ENCODE results near the gene TCEANC2.
A peak's percentile ranks its signal among the peaks of the same experiment; 100 is the strongest.

TCEANC2 gene

GRCh38 chr1:54124906-54125305 is 71.5 kb downstream of the TCEANC2 start:
- no peak overlapping the region for H2AFZ ChIP-seq (ENCODE audit: low read length, unreplicated experiment)
- H3K4me3 ChIP-seq (ENCODE audit: low read depth, low read length): no peak overlapping the region
- no peaks in the 10 kb centered on the region for H3K79me2 ChIP-seq (ENCODE audit: control insufficient read depth, insufficient read depth, low read length, unreplicated experiment)
- H3K36me3 ChIP-seq (ENCODE audit: insufficient read depth, low read length): no peaks in the 10 kb centered on the region
- H3K27ac ChIP-seq (ENCODE audit: low read depth, low read length): no peak overlapping the region
- H3K27me3 ChIP-seq (ENCODE audit: insufficient read depth, low read length): no peaks in the 10 kb centered on the region
- no peaks in the 10 kb centered on the region for H3K4me1 ChIP-seq (ENCODE audit: control insufficient read depth, insufficient read depth, low read length, unreplicated experiment)

DNA sequence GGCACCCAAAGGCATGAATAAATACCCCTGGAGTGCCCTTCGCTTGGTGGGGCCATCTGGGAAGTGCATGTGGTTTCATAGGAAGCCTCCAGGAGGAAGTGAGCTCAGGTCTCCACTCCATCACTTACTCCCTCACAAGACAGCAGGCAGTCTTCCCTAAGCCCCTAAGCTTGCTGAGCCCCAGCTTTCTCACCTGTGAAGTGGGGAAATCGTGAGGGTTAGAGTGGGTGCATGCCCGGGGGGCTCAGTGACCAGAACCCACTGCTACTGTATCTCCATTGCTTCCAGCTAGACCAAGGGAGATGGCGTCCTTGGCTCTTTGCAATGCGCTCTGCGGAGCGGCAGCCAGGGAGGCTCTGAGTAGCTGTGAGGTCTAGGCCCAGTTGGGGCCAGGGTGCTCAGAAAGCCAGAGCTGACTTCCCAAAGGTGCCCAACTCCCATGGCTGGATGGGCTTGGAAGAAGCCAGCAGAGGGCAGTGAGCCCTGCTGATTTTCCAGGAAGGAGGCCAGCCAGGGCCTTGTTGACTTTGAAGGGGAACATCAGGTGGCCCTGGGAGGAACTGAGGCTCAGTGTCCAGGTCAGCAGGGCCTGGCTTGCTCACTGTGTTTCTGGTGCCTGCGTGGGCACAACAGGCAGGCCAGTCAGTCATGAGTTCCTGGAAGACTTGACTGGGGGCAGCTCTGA is 72.1 kb downstream of the TCEANC2 start:
- Histone ChIP-seq H3K27ac (ENCODE audit: low read depth, low read length) (no peak overlapping the region), H3K4me1 (ENCODE audit: control insufficient read depth, insufficient read depth, low read length, unreplicated experiment) (no peaks in the 10 kb centered on the region), H3K79me2 (ENCODE audit: control insufficient read depth, insufficient read depth, low read length, unreplicated experiment) (no peaks in the 10 kb centered on the region), H3K27me3 (ENCODE audit: insufficient read depth, low read length) (no peaks in the 10 kb centered on the region), H2AFZ (ENCODE audit: low read length, unreplicated experiment) (no peak overlapping the region), H3K4me3 (ENCODE audit: low read depth, low read length) (no peak overlapping the region), H3K36me3 (ENCODE audit: insufficient read depth, low read length) (no peaks in the 10 kb centered on the region)

- Histone ChIP-seq H3K4me1 (ENCODE audit: control insufficient read depth, insufficient read depth, low read length, unreplicated experiment) (no peaks in the 10 kb centered on the region), H2AFZ (ENCODE audit: low read length, unreplicated experiment) (no peak overlapping the region), H3K79me2 (ENCODE audit: control insufficient read depth, insufficient read depth, low read length, unreplicated experiment) (no peaks in the 10 kb centered on the region), H3K27me3 (ENCODE audit: insufficient read depth, low read length) (no peaks in the 10 kb centered on the region), H3K27ac (ENCODE audit: low read depth, low read length) (no peak overlapping the region), H3K36me3 (ENCODE audit: insufficient read depth, low read length) (no peaks in the 10 kb centered on the region), H3K4me3 (ENCODE audit: low read depth, low read length) (no peak overlapping the region)
Observed at GRCh38 chr1:54126271-54126815, 72.9 kb downstream of the TCEANC2 start.

DNA sequence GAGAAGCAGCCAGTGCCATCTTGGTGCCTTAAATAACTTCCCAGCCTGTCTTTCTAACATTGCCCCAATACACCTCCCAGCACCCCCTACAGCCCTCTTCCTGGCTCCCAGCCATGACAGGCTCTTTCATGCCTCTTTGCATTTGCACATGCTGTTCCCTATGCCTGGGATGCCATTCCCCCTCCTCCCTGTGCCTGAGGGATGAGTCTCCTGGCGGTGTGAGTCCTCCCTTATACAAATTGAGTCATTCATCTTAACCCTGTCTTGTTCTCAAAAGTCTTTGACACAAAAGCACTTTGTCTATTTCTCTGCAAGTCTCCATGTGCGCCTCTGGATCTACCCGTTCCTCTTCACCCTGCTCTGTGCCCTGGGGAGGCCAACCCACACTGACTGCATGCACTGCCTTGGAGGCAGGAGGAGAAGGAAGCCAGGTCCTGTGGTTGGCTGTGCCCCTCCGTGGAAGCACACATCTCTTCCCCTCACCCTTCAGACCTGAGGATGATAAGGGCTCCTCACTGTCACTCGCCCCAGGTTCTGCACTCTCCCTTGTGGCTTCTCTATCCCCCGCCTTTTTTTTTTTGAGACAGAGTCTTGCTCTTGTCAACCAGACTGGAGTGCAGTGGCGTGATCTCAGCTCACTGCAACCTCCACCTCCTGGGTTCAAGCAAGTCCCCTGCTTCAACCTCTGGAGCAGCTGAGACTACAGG is 74.3 kb downstream of the TCEANC2 start:
- H3K36me3 ChIP-seq (ENCODE audit: insufficient read depth, low read length): no peaks in the 10 kb centered on the region
- H3K4me3 ChIP-seq (ENCODE audit: low read depth, low read length): no peak overlapping the region
- H3K27ac ChIP-seq (ENCODE audit: low read depth, low read length): no peak overlapping the region
- no peaks in the 10 kb centered on the region for H3K4me1 ChIP-seq (ENCODE audit: control insufficient read depth, insufficient read depth, low read length, unreplicated experiment)
- no peak overlapping the region for H2AFZ ChIP-seq (ENCODE audit: low read length, unreplicated experiment)
- no peaks in the 10 kb centered on the region for H3K27me3 ChIP-seq (ENCODE audit: insufficient read depth, low read length)
- no peaks in the 10 kb centered on the region for H3K79me2 ChIP-seq (ENCODE audit: control insufficient read depth, insufficient read depth, low read length, unreplicated experiment)

- Histone ChIP-seq H3K4me3 (ENCODE audit: low read depth, low read length) (no peak overlapping the region), H3K27me3 (ENCODE audit: insufficient read depth, low read length) (no peaks in the 10 kb centered on the region), H3K79me2 (ENCODE audit: control insufficient read depth, insufficient read depth, low read length, unreplicated experiment) (no peaks in the 10 kb centered on the region)
Observed at GRCh38 chr1:54129858-54130257, 76.5 kb downstream of the TCEANC2 start.

DNA sequence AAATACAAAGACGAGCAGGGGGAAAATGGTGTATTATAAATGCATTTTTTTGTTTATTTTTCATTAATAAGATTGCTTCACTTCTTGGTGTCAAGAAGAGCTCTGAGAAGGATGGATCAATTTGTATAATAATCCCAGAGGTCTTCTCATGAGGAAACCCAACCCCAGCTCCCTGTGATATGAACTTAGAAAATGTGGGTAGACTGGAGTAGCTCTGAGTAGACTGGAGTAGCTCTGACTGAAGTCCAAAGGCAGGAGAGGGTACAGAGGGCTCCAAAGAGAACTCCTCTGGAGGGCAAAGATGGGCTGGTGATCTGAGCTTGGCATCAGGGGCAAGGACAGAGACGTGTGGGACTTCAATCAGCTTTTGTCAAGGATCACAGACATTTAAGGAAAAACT is 78.0 kb downstream of the TCEANC2 start:
- Histone ChIP-seq H3K4me1 (ENCODE audit: control insufficient read depth, insufficient read depth, low read length, unreplicated experiment) (peaks cover 14% of the 10 kb centered on the region), H2AFZ (ENCODE audit: low read length, unreplicated experiment) (no peak overlapping the region), H3K4me3 (ENCODE audit: low read depth, low read length) (no peak overlapping the region), H3K79me2 (ENCODE audit: control insufficient read depth, insufficient read depth, low read length, unreplicated experiment) (no peaks in the 10 kb centered on the region), H3K27ac (ENCODE audit: low read depth, low read length) (no peak overlapping the region), H3K36me3 (ENCODE audit: insufficient read depth, low read length) (no peaks in the 10 kb centered on the region), H3K27me3 (ENCODE audit: insufficient read depth, low read length) (no peaks in the 10 kb centered on the region)

More at GRCh38 chr1:54129858-54130257, 76.5 kb downstream of the TCEANC2 start:
- no peaks in the 10 kb centered on the region for H3K36me3 ChIP-seq (ENCODE audit: insufficient read depth, low read length)
- H3K27ac ChIP-seq (ENCODE audit: low read depth, low read length): no peak overlapping the region
- no peaks in the 10 kb centered on the region for H3K4me1 ChIP-seq (ENCODE audit: control insufficient read depth, insufficient read depth, low read length, unreplicated experiment)
- no peak overlapping the region for H2AFZ ChIP-seq (ENCODE audit: low read length, unreplicated experiment)

DNA sequence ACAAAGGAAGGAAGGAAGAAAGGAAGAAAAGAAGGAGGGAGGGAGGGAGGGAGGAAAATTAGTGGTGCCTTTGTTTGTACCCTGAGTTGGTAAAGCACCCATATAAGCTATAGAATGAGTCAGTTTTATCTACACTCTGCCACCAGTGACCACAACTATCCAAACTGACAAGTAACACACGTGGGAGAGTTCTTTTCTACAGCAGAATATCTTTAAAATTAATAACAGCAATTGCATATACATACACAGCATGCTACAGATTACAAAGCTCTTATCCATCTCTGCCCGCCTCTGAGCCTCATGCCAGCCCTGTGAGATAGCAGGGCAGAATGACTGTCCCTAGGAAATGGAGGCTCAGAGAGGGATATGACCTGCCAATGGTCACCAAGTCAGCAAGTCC is 79.1 kb downstream of the TCEANC2 start:
- Histone ChIP-seq H3K36me3 (ENCODE audit: insufficient read depth, low read length) (no peaks in the 10 kb centered on the region), H3K27ac (ENCODE audit: low read depth, low read length) (no peak overlapping the region), H3K27me3 (ENCODE audit: insufficient read depth, low read length) (no peaks in the 10 kb centered on the region), H3K4me1 (ENCODE audit: control insufficient read depth, insufficient read depth, low read length, unreplicated experiment) (peaks cover 21% of the 10 kb centered on the region), H3K79me2 (ENCODE audit: control insufficient read depth, insufficient read depth, low read length, unreplicated experiment) (no peaks in the 10 kb centered on the region), H2AFZ (ENCODE audit: low read length, unreplicated experiment) (no peak overlapping the region), H3K4me3 (ENCODE audit: low read depth, low read length) (no peak overlapping the region)

DNA sequence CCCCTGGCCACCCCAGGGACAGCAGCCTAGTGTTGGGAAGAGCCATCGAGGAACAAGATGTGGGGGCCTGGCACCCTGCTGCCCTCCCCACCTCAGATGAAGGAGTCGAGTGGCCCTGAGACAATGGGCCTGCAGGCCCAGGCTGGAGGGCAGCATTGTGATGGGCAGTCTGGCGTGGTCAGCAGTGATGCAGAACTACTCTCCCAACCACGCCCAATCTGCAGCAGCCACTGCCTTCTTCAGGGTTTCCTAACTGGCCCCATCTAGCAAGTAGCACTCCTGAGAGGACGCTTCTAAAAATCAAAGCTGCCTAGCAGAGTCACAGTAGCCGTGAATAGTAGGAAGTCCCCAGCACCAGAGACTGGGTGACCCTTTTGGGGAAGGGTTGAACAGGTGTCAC is 80.9 kb downstream of the TCEANC2 start:
- Histone ChIP-seq H3K27me3 (ENCODE audit: insufficient read depth, low read length) (no peaks in the 10 kb centered on the region), H3K36me3 (ENCODE audit: insufficient read depth, low read length) (no peaks in the 10 kb centered on the region), H2AFZ (ENCODE audit: low read length, unreplicated experiment) (no peak overlapping the region), H3K27ac (ENCODE audit: low read depth, low read length) (no peak overlapping the region), H3K4me1 (ENCODE audit: control insufficient read depth, insufficient read depth, low read length, unreplicated experiment) (peaks cover 25% of the 10 kb centered on the region), H3K4me3 (ENCODE audit: low read depth, low read length) (no peak overlapping the region), H3K79me2 (ENCODE audit: control insufficient read depth, insufficient read depth, low read length, unreplicated experiment) (no peaks in the 10 kb centered on the region)

GRCh38 chr1:54135436-54136120 is 82.2 kb downstream of the TCEANC2 start:
- H3K4me3 ChIP-seq (ENCODE audit: low read depth, low read length): no peak overlapping the region
- H3K27ac ChIP-seq (ENCODE audit: low read depth, low read length): peak overlapping the region; percentile 78

GRCh38 chr1:54136269-54136896 is 83.0 kb downstream of the TCEANC2 start:
- H3K4me3 ChIP-seq (ENCODE audit: low read depth, low read length): no peak overlapping the region
- H3K36me3 ChIP-seq (ENCODE audit: insufficient read depth, low read length): no peaks in the 10 kb centered on the region
- H3K4me1 ChIP-seq (ENCODE audit: control insufficient read depth, insufficient read depth, low read length, unreplicated experiment): peaks cover 25% of the 10 kb centered on the region
- H3K27ac ChIP-seq (ENCODE audit: low read depth, low read length): peak overlapping the region; percentile 78
- H2AFZ ChIP-seq (ENCODE audit: low read length, unreplicated experiment): peak overlapping the region; percentile 86
- no peaks in the 10 kb centered on the region for H3K79me2 ChIP-seq (ENCODE audit: control insufficient read depth, insufficient read depth, low read length, unreplicated experiment)
- no peaks in the 10 kb centered on the region for H3K27me3 ChIP-seq (ENCODE audit: insufficient read depth, low read length)

More at GRCh38 chr1:54135436-54136120, 82.2 kb downstream of the TCEANC2 start:
- Histone ChIP-seq H3K27me3 (ENCODE audit: insufficient read depth, low read length) (no peaks in the 10 kb centered on the region), H3K4me1 (ENCODE audit: control insufficient read depth, insufficient read depth, low read length, unreplicated experiment) (peaks cover 25% of the 10 kb centered on the region), H2AFZ (ENCODE audit: low read length, unreplicated experiment) (peak overlapping the region; percentile 86), H3K79me2 (ENCODE audit: control insufficient read depth, insufficient read depth, low read length, unreplicated experiment) (no peaks in the 10 kb centered on the region), H3K36me3 (ENCODE audit: insufficient read depth, low read length) (no peaks in the 10 kb centered on the region)

Measured in ACC112 (cell line).